Heart left ventricle (tissue), 13 donors: Measurements from ENCODE around the gene TNFAIP3.

Experiments
- POLR2A ChIP-seq, 2 donors: fragments of 450-650 bp; IDR thresholded peaks; one replicate each; pipeline ENCODE4 v1.6.1; 2017; ENCODE audit warnings: antibody characterized with exemption in 2 of 2, mild to moderate bottlenecking in 2 of 2, moderate library complexity in 2 of 2
- TF ChIP-seq, protein P1 (sequence below), 12 donors: fragments of 200-600 bp; sonication (generic) in 4 of 12; IDR thresholded peaks; one replicate each; pipeline versions ENCODE4 v1.5.0 to v1.8.0; 2018 to 2022; ENCODE audit warnings: antibody characterized with exemption in 12 of 12, mild to moderate bottlenecking in 5 of 12
- donor health status: ischemic (EF 13 %, LVEDD 7.1; RV severe dilation, severe dysfunction).
- donor health status: DM: no; HTN: yes; CAD: no.
- donor health status: DM: no; HTN: no; CAD: no.
- donor health status: ischemic (EF 25% LVEDD 6.9; RV normal size, moderate dysfunction).
- donor health status: ischemic (EF 25% LVEDD 5.7; RV mildly dilated, moderate dysfunction).
- donor health status: ischemic (EF 35%, LVEDD 5.7; RV mildly dilated, moderate dysfunction).
- donor health status: nonischemic (EF 11% LVEDD 7.7; RV severe dilation, severe dysfunction).
- donor health status: DM: yes; HTN: yes; CAD: no.
- donor health status: PGD.
- donor health status: ischemic (EF 29% LVEDD 5.4; RV normal size, mild dysfunction).
- donor health status: nonischemic (EF 23%, LVEDD 6.1; RV moderate dilation, normal function).

DNA sequence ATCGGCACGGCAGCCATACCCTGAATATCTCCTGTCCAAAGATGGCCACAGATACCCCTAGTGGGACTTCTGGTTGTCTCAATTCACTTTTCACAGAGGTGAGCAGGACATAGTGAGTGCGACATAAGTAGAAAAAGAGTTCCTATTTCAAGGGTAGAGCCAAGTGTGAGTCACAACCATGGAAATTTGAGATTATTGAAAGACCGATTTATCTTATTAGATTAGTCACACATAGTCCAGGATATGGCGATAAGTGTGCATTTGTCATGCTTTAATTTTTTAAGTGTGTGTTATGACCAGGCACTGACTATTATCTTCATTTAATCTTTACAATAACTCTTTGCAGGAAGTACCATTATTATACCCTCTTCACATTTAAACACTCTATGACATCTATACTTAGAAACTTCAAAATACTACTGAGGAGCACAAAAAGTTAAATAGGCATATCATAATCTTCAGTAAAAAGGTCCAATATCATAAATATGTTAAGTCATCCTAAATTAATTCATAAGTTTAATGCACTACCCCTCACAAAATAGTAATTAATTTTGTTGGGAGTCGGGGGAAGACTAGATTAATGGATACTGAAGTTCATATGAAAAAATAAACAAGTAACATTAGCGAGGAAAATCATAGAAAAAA is 13.4 kb upstream of the TNFAIP3 start:
- TF ChIP-seq, protein P1, sequence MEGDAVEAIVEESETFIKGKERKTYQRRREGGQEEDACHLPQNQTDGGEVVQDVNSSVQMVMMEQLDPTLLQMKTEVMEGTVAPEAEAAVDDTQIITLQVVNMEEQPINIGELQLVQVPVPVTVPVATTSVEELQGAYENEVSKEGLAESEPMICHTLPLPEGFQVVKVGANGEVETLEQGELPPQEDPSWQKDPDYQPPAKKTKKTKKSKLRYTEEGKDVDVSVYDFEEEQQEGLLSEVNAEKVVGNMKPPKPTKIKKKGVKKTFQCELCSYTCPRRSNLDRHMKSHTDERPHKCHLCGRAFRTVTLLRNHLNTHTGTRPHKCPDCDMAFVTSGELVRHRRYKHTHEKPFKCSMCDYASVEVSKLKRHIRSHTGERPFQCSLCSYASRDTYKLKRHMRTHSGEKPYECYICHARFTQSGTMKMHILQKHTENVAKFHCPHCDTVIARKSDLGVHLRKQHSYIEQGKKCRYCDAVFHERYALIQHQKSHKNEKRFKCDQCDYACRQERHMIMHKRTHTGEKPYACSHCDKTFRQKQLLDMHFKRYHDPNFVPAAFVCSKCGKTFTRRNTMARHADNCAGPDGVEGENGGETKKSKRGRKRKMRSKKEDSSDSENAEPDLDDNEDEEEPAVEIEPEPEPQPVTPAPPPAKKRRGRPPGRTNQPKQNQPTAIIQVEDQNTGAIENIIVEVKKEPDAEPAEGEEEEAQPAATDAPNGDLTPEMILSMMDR (IDR thresholded peaks at IDR 0.05), result no peak
- TF ChIP-seq POLR2A (IDR thresholded peaks at IDR 0.05), result no peak
